ENCODE measurements around the gene ZNF189. TPM values are rescaled to one million over a fixed set of nuclear protein-coding genes. Genes with fewer than 3 reads are reported as not detected.

Gene ZNF189
- total RNA-seq, 2 experiments from 2014 or later = 5.5 to 5.7 TPM

GRCh38 chr9:101448680-101449070 is 50.0 kb downstream of the ZNF189 start:
- intact Hi-C loops (cut with micrococcal nuclease) = loop anchor here (1.0 to 2.0 kb wide), 3 partner anchors 50 to 119 kb away; partner anchors contain the start of genes MRPL50 and ZNF189
- Mint-ChIP-seq H3K9me3 (peaks cover 9% of the 10 kb centered on the region), H3K27me3 (ENCODE audit: low read depth) (peaks cover 54% of the 10 kb centered on the region), H3K4me3 (peak overlapping the region; percentile 53), H3K36me3 (ENCODE audit: low read depth) (no peaks in the 10 kb centered on the region), H3K4me1 (ENCODE audit: low read depth) (peaks cover 9% of the 10 kb centered on the region), H3K27ac (no peak overlapping the region)
- DNase-seq = no peak
- CTCF ChIA-PET = interaction anchor here (0.6 to 1.9 kb wide), 11 partner anchors 10 to 748 kb away, joined by 3 to 7 read pairs (median 5); partner anchors contain the start of gene RNF20

DNA sequence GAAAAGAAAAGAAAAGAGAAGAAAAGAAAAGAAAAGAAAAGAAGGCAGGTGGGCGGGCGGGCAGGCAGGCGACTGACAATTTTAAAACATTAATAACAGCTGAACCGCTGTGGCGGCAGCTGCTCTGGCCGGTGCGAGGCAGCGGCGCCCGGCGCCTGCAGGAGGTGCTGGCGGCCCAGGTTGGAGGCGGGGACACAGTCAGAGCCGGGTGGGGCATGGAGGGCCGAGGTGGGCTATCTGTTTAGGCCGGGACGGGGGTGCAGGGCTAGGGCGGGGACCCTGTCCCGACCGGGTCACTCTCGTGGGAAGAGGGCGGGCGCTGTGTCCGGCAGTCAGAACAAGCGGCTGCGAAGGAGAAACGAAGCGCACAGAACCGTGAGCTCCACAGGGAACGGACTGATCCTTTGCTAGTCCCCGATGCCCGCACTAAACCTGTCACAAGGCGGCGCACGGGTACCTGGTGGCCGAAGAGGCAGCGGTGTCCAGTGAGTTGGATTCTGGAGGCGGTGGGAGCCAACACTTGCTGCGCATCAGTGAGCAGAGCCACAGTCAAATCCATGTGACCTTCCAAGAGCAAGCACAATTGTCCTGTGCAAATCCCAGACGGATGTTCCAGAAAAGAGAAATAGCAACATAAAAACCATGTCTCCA is 50.5 kb downstream of the ZNF189 start:
- Mint-ChIP-seq H3K9me3 (peaks cover 9% of the 10 kb centered on the region), H3K4me3 (peak overlapping the region; percentile 53)
- CTCF ChIA-PET = interaction anchor here (0.7 to 1.9 kb wide), 11 partner anchors 10 to 124 kb away, joined by 3 to 7 read pairs (median 5); partner anchors contain the start of gene RNF20

DNA sequence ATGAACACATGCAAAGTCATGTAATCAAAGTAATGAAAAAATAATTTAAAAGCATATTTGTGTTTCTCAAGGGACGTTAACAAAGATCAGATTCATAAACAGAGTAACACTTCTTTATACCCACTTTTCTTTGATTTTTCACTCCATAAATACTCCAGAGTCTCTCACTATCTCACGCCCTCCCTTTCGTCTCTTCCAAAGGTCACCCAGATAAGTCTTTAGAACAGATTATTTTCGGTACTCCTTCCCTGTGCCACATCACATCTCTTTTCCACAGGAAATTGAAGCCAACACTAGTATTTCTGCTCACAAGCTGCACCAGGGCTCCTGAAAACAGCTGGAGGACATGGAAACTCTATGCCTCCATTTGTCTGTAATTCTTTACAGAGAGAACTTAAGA is 52.3 kb downstream of the ZNF189 start:
- peaks cover 9% of the 10 kb centered on the region for H3K9me3 Mint-ChIP-seq
- DNase-seq = no peak
- no peak overlapping the region for H3K27ac Mint-ChIP-seq
- H3K4me3 Mint-ChIP-seq = no peak overlapping the region
- intact Hi-C loops (cut with micrococcal nuclease) = loop anchor here (10.0 kb wide), 1 partner anchor 524 kb away; no protein-coding TSS in a partner anchor
- H3K27me3 Mint-ChIP-seq (ENCODE audit: low read depth) = peaks cover 38% of the 10 kb centered on the region
- no peaks in the 10 kb centered on the region for H3K36me3 Mint-ChIP-seq (ENCODE audit: low read depth)
- H3K4me1 Mint-ChIP-seq (ENCODE audit: low read depth) = peaks cover 9% of the 10 kb centered on the region
- CTCF ChIA-PET = no interaction called here

More for the DNA sequence above, 50.5 kb downstream of the ZNF189 start:
- peak; percentile 50 for DNase-seq
- Mint-ChIP-seq H3K36me3 (ENCODE audit: low read depth) (no peaks in the 10 kb centered on the region), H3K27me3 (ENCODE audit: low read depth) (peaks cover 52% of the 10 kb centered on the region), H3K27ac (no peak overlapping the region), H3K4me1 (ENCODE audit: low read depth) (peaks cover 9% of the 10 kb centered on the region)
- intact Hi-C loops (cut with micrococcal nuclease) = loop anchor here (1.0 to 2.0 kb wide), 3 partner anchors 50 to 118 kb away; partner anchors contain the start of genes MRPL50 and ZNF189

DNA sequence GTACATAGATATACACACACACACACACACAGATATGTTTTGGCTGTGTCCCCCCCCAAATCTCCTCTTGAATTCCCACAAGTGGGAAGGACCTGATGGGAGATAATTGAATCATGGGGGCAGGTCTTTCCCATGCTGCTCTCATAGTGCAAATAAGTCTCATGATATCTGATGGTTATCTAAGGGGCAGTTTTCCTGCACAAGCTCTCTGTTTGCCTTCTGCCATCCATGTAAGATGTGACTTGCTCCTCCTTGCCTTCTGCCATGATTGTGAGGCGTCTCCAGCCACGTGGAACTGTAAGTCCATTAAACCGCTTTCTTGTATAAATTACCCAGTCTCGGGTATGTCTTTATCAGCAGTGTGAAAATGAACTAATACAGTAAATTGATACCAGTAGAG is 52.8 kb downstream of the ZNF189 start:
- H3K27me3 Mint-ChIP-seq (ENCODE audit: low read depth) = peaks cover 35% of the 10 kb centered on the region
- no peak overlapping the region for H3K4me3 Mint-ChIP-seq
- intact Hi-C loops (cut with micrococcal nuclease) = loop anchor here (10.0 kb wide), 1 partner anchor 523 kb away; no protein-coding TSS in a partner anchor
- peaks cover 9% of the 10 kb centered on the region for H3K4me1 Mint-ChIP-seq (ENCODE audit: low read depth)
- peaks cover 9% of the 10 kb centered on the region for H3K9me3 Mint-ChIP-seq
- CTCF ChIA-PET = no interaction called here
- no peak for DNase-seq
- no peaks in the 10 kb centered on the region for H3K36me3 Mint-ChIP-seq (ENCODE audit: low read depth)
- H3K27ac Mint-ChIP-seq = no peak overlapping the region

GRCh38 chr9:101453776-101454570 is 55.3 kb downstream of the ZNF189 start:
- CTCF ChIA-PET = no interaction called here
- H3K4me3 Mint-ChIP-seq = no peak overlapping the region

DNA sequence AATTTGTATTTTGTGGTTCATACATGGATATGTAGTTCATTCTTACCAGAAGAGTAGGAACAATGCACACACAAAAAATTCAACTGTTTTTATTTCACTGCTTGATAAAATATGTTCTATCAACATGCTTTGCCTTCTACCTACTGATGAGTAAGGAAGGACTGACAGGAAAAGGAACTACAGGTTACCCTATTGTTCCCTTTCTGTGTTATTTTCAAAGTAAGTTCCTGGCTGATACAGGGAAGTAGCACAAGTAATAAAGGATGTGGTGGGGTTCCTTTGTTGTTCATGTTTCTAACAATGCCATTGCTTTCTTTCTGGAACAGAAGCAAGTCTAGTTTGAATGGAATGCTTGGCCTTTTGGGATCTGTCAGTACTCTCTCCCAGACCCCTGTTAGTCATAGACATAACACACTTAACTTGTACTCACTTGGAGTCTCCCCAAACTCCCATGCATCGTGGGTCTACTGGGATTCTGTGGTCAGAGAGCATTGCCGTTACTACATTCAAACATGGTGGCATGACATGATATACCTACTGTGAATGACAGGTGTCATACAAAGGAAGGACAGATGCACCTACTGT is 57.1 kb downstream of the ZNF189 start:
- H3K9me3 Mint-ChIP-seq = peaks cover 9% of the 10 kb centered on the region
- CTCF ChIA-PET = interaction anchor here (0.6 kb wide), 1 partner anchor 856 kb away, joined by 3 read pairs; no protein-coding TSS in a partner anchor
- no peak overlapping the region for H3K4me3 Mint-ChIP-seq
- DNase-seq = no peak
- no peaks in the 10 kb centered on the region for H3K4me1 Mint-ChIP-seq (ENCODE audit: low read depth)
- intact Hi-C loops (cut with micrococcal nuclease) = loop anchor here (10.0 kb wide), 1 partner anchor 519 kb away; no protein-coding TSS in a partner anchor
- no peak overlapping the region for H3K27ac Mint-ChIP-seq
- peaks cover 14% of the 10 kb centered on the region for H3K27me3 Mint-ChIP-seq (ENCODE audit: low read depth)
- no peaks in the 10 kb centered on the region for H3K36me3 Mint-ChIP-seq (ENCODE audit: low read depth)

More at GRCh38 chr9:101453776-101454570, 55.3 kb downstream of the ZNF189 start:
- DNase-seq = no peak
- Mint-ChIP-seq H3K27me3 (ENCODE audit: low read depth) (peaks cover 21% of the 10 kb centered on the region), H3K27ac (no peak overlapping the region), H3K36me3 (ENCODE audit: low read depth) (no peaks in the 10 kb centered on the region), H3K4me1 (ENCODE audit: low read depth) (peaks cover 5% of the 10 kb centered on the region), H3K9me3 (peaks cover 9% of the 10 kb centered on the region)
- intact Hi-C loops (cut with micrococcal nuclease) = loop anchor here (10.0 kb wide), 1 partner anchor 521 kb away; no protein-coding TSS in a partner anchor

DNA sequence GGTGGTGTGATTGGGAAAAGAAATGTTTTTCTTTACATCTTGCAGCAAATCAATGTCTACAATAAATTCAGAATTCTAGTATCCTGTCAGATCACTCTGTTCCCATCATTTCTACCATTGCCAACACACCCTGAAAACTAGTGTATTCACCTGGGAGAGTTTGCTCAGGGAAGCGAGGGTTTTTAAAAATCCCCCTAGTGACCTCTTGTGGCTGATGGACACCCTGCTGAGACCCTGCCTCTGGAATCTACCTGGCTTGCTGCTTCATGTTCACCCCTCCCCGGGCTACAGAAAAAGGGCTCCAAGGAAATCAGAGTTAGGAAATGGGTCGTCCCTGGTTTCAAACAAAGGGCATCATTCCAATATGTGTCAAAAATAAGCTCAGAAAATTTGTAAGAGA is 58.4 kb downstream of the ZNF189 start:
- Mint-ChIP-seq H3K27ac (no peak overlapping the region), H3K36me3 (ENCODE audit: low read depth) (no peaks in the 10 kb centered on the region), H3K27me3 (ENCODE audit: low read depth) (peaks cover 8% of the 10 kb centered on the region), H3K9me3 (peaks cover 5% of the 10 kb centered on the region), H3K4me3 (no peak overlapping the region), H3K4me1 (ENCODE audit: low read depth) (no peaks in the 10 kb centered on the region)
- intact Hi-C loops (cut with micrococcal nuclease) = loop anchor here (10.0 kb wide), 1 partner anchor 518 kb away; no protein-coding TSS in a partner anchor
- CTCF ChIA-PET = interaction anchor here (0.9 to 1.5 kb wide), 2 partner anchors 73 to 145 kb away, joined by 3 to 5 read pairs; no protein-coding TSS in a partner anchor
- no peak for DNase-seq

GRCh38 chr9:101458963-101459631 is 60.4 kb downstream of the ZNF189 start:
- intact Hi-C loops (cut with micrococcal nuclease) = loop anchor here (1.0 to 10.0 kb wide), 4 partner anchors 71 to 516 kb away; no protein-coding TSS in a partner anchor
- Mint-ChIP-seq H3K9me3 (no peaks in the 10 kb centered on the region), H3K36me3 (ENCODE audit: low read depth) (no peaks in the 10 kb centered on the region), H3K27me3 (ENCODE audit: low read depth) (peaks cover 9% of the 10 kb centered on the region), H3K27ac (no peak overlapping the region), H3K4me3 (no peak overlapping the region), H3K4me1 (ENCODE audit: low read depth) (no peaks in the 10 kb centered on the region)
- CTCF ChIA-PET = interaction anchor here (0.9 to 2.1 kb wide), 16 partner anchors 8 to 243 kb away, joined by 3 to 38 read pairs (median 4); partner anchors contain the start of gene RNF20
- peak; percentile 21 for DNase-seq

Other genes starting within 250 kb of the ZNF189 start
- gene BAAT, start 13.8 kb upstream of the ZNF189 start, total RNA-seq = not detected
- gene MRPL50, start 233 bp upstream of the ZNF189 start, total RNA-seq = 10 to 100 TPM; 13.2 to 14.3 TPM
- gene ALDOB, start 36.9 kb downstream of the ZNF189 start, total RNA-seq = not detected
- 10 to 100 TPM; 42.0 to 45.9 TPM for gene RNF20, start 135.0 kb downstream of the ZNF189 start, total RNA-seq
- gene PPP3R2, start 196.1 kb downstream of the ZNF189 start, total RNA-seq = not detected

Data from activated naive CD4-positive, alpha-beta T cell treated with anti-CD3 and anti-CD28 coated beads for 36 hours (primary cell).